Right forelimb (tissue), 1 donor: Measurements from ENCODE around the gene ACKR1.
A peak's percentile ranks its signal among the peaks of the same experiment; 100 is the strongest.

Experiments
- DNase-seq: peaks from one replicate; pipeline ENCODE4 v3.0.0-alpha.2; 2018

The ACKR1 gene

GRCh38 chr1:159187647-159188374 is 16.9 kb upstream of the ACKR1 start:
- DNase-seq = no peak

GRCh38 chr1:159188375-159188788 is 16.3 kb upstream of the ACKR1 start:
- DNase-seq = peak; percentile 63

- DNase-seq = no peak
These were observed 14.2 kb upstream of the ACKR1 start for GRCh38 chr1:159190441-159190840.

- DNase-seq = no peak
These were observed 8.1 kb upstream of the ACKR1 start for GRCh38 chr1:159196543-159196942.

GRCh38 chr1:159197561-159198557 is 6.8 kb upstream of the ACKR1 start:
- DNase-seq = peak; percentile 69

GRCh38 chr1:159199901-159200300 is 4.8 kb upstream of the ACKR1 start:
- no peak for DNase-seq

- no peak for DNase-seq
These were observed 3.9 kb upstream of the ACKR1 start for GRCh38 chr1:159200769-159201168.

- DNase-seq = no peak
These were observed 3.0 kb upstream of the ACKR1 start for GRCh38 chr1:159201642-159202041.

GRCh38 chr1:159203610-159204009 is 1.1 kb upstream of the ACKR1 start:
- DNase-seq = no peak

GRCh38 chr1:159205225-159205624 is 550 bp downstream of the ACKR1 start:
- no peak for DNase-seq

GRCh38 chr1:159206110-159206509 is 1.4 kb downstream of the ACKR1 start:
- DNase-seq = no peak

GRCh38 chr1:159207080-159207479 is 2.4 kb downstream of the ACKR1 start:
- DNase-seq = no peak

GRCh38 chr1:159207774-159208173 is 3.1 kb downstream of the ACKR1 start:
- DNase-seq = no peak

GRCh38 chr1:159208175-159208825 is 3.6 kb downstream of the ACKR1 start:
- no peak for DNase-seq

GRCh38 chr1:159209061-159209460 is 4.4 kb downstream of the ACKR1 start:
- no peak for DNase-seq

- DNase-seq = no peak
These were observed 6.9 kb downstream of the ACKR1 start for GRCh38 chr1:159211331-159212136.

- DNase-seq = no peak
These were observed 7.9 kb downstream of the ACKR1 start for GRCh38 chr1:159212596-159212995.

- peak; percentile 51 for DNase-seq
These were observed 9.6 kb downstream of the ACKR1 start for GRCh38 chr1:159214149-159214760.

- DNase-seq = no peak
These were observed 14.3 kb downstream of the ACKR1 start for GRCh38 chr1:159218649-159219636.

- no peak for DNase-seq
These were observed 17.6 kb downstream of the ACKR1 start for GRCh38 chr1:159222075-159222865.
